GM10248 (cell line): ENCODE data around the gene SLC7A9.

Experiments used
- CTCF ChIA-PET: fragments of 300-600 bp; sonication (Branson Sonifier 250); formaldehyde crosslinking; extraction: SDS; loops from one replicate; lab custom pipeline; 2021; ENCODE audit warnings: antibody characterized with exemption; lab: Yijun Ruan, JAX
- POLR2A ChIA-PET: fragments of 350-650 bp; sonication (Branson Sonifier 250); formaldehyde crosslinking; extraction: SDS; loops from one replicate; lab custom pipeline; 2020; ENCODE audit warnings: antibody characterized with exemption; lab: Yijun Ruan, JAX
- DNase-seq: peaks from one replicate; pipeline ENCODE4 v3.0.0; 2012; ENCODE audit errors: extremely low spot score
- TF ChIP-seq, protein P1 (sequence below): IDR thresholded peaks from 2 replicates; pipeline ENCODE4 v1.5.1; 2012; ENCODE audit warnings: mild to moderate bottlenecking, low read depth; ENCODE audit errors: extremely low read depth, missing control alignments, control extremely low read depth

The SLC7A9 gene

DNA sequence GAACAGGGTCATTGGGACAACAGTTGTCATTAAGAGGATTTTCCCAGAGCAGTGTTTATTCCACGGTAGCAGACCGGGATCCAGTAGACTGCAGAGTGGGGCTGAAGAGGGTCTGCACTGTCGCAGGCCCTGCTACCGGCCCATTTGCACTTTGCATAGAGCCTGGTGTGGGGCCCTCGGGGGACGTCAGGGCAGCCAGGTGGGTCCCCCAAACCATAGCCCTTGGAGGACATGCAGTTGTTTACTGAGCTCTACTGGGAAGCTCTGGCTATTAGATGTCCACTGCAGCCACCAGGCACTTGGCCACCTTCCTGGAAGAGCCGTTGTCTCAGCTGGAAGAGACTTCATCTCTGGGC, 45.8 kb downstream of the SLC7A9 start:
- ChIA-PET POLR2A (no interaction called here), CTCF (no interaction called here)
- TF ChIP-seq, protein P1, sequence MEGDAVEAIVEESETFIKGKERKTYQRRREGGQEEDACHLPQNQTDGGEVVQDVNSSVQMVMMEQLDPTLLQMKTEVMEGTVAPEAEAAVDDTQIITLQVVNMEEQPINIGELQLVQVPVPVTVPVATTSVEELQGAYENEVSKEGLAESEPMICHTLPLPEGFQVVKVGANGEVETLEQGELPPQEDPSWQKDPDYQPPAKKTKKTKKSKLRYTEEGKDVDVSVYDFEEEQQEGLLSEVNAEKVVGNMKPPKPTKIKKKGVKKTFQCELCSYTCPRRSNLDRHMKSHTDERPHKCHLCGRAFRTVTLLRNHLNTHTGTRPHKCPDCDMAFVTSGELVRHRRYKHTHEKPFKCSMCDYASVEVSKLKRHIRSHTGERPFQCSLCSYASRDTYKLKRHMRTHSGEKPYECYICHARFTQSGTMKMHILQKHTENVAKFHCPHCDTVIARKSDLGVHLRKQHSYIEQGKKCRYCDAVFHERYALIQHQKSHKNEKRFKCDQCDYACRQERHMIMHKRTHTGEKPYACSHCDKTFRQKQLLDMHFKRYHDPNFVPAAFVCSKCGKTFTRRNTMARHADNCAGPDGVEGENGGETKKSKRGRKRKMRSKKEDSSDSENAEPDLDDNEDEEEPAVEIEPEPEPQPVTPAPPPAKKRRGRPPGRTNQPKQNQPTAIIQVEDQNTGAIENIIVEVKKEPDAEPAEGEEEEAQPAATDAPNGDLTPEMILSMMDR: no peak
- no peak for DNase-seq

DNA sequence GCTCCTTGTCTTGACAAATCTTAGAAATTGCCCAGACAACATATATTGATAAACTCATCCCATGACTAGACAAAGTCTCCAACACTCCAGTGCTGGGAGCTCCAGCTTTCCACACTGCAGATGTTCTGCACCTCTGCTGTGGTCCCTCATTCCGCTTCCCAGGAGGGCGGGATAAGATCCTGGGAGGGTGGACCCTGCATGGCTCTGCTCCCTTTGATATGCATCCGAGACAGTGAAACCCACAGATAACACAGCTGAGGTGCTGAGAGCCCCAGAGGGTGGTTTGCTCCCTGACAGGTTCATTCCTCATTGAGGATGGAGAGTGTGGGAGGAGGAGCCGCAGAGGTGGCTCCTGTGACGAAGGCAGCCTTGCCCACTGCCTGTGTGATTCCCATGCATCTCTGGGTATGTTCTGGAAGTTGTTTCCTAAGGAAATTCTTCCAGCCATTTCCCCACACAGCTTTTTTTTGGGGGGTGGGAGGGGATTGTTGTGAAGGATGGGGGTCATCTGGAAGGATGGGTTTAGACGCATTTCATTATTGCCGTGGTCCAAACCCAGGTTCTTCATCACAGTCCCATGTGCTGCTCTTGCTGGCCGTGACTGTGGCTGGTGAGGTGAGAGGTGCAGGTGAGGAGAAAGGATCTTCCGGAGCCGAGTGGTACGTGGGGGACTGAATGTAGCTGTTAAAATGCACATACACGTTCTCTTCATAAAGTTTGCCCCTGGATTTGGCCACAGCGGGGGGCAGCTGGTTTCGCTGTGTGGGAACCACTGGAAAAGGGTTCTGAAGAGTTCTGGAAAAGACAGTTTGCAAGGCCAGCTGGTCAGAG, 46.4 kb downstream of the SLC7A9 start:
- DNase-seq: no peak
- CTCF ChIA-PET: no interaction called here
- TF ChIP-seq, protein P1: no peak
- POLR2A ChIA-PET: no interaction called here

DNA sequence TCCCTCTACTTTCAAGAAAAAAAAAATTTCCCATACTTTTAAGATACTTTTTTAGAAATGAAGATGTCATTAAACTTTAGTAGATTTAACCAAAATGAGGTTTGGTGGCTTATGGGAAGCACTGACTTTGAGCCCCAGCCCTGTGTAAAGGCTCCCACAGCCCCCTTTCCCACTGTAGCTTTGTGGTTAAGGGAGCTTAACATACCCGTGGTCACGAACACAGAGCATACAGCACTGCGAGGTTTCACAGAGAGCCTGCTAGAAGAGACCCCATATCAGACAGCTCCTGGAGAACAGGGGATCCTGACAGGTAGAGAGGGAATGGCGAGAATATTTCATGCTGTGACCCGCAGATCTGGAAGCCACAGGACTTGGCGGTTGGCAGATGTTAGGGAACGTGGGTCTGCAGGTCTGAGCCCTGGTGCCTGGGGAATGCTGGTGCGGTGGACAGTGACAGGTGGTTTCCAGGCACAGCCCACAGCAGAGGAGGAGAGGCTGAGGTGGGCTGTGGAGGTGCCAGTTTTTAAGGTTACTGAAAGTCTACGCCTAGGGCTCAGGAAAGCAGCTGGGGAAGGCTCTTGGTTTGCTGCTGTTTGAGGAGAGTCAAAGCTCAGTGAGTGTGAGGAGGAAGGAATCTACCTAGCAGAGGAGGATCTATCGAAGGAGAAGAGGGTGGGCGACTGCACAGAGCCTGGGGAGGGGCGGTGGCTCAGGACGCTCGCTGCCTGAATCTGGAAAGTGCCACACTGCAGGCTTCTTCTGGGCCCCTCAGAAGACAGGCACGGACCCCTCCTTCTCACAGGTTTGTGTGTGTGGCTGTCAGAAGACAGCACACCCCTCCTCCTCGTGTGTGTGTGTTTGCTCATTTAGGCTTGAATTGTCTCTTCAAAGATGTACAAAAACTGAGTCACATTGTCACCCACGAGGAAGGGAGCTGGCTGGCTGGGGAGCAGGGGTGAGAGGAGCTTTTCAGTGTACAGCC, 49.9 kb downstream of the SLC7A9 start:
- CTCF ChIA-PET: interaction anchor here (2.0 kb wide), 1 partner anchor 9 kb away, joined by 8 read pairs; no protein-coding TSS in a partner anchor
- POLR2A ChIA-PET: interaction anchor here (0.6 kb wide), 1 partner anchor 26 kb away, joined by 5 read pairs; no protein-coding TSS in a partner anchor
- no peak for DNase-seq
- TF ChIP-seq, protein P1: no peak

DNA sequence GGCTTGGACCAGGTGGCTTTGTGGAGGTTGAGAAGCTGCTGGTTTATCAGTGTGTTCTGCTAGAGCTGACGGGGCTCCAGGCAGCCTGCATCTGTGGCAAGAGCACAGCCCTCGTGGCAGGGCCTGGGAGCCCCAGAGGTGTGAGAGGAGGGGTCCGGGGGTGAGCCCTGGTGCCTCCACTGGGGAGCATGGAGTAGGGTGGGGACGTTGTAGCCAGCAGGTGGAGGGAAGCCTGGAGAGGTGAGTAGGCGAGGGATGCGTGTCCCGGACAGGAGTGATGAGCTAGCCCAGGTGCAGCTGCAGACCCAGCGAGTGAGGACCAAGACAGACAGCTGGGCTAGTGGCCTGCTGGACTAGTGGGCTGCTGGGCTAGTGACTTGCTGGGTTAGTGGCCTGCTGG, 51.0 kb downstream of the SLC7A9 start:
- ChIA-PET POLR2A (no interaction called here), CTCF (interaction anchor here (1.0 to 2.0 kb wide), 2 partner anchors 10 to 45 kb away, joined by 3 to 8 read pairs; no protein-coding TSS in a partner anchor)
- TF ChIP-seq, protein P1: no peak
- DNase-seq: no peak

- TF ChIP-seq, protein P1: no peak
- DNase-seq: no peak
- POLR2A ChIA-PET: no interaction called here
- CTCF ChIA-PET: interaction anchor here (1.0 to 2.0 kb wide), 2 partner anchors 11 to 46 kb away, joined by 3 to 8 read pairs; no protein-coding TSS in a partner anchor
Observed at GRCh38 chr19:32817569-32818476, 51.7 kb downstream of the SLC7A9 start.
